ENCODE measurements around the gene FAM81A.
"Not testable (repeated sequence)": the region's sequence is repeated elsewhere in the genome, so short reads cannot be mapped to it uniquely, and the experiment has no call there.

DNA sequence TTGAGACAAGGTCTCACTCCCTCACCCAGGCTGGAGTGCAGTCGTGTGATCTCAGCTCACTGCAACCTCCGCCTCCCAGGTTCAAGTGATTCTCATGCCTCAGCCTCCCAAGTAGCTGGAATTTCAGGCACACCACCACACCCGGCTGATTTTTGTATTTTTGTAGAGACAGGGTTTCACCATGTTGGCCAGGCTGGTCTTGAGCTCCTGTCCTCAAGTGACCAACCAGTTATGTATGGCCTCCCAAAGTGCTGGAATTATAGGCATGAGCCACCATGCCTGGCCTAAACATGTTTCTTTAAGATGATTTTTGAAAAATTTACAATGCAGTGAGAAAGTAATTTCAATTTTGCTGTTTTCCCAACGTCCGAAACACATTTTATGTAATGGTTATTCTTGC, 37.2 kb downstream of the FAM81A start:
- not testable (repeated sequence) for TF ChIP-seq POLR2A (IDR thresholded peaks at IDR 0.05)
- TF ChIP-seq, protein P1, sequence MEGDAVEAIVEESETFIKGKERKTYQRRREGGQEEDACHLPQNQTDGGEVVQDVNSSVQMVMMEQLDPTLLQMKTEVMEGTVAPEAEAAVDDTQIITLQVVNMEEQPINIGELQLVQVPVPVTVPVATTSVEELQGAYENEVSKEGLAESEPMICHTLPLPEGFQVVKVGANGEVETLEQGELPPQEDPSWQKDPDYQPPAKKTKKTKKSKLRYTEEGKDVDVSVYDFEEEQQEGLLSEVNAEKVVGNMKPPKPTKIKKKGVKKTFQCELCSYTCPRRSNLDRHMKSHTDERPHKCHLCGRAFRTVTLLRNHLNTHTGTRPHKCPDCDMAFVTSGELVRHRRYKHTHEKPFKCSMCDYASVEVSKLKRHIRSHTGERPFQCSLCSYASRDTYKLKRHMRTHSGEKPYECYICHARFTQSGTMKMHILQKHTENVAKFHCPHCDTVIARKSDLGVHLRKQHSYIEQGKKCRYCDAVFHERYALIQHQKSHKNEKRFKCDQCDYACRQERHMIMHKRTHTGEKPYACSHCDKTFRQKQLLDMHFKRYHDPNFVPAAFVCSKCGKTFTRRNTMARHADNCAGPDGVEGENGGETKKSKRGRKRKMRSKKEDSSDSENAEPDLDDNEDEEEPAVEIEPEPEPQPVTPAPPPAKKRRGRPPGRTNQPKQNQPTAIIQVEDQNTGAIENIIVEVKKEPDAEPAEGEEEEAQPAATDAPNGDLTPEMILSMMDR (IDR thresholded peaks at IDR 0.05), result not testable (repeated sequence)

Data from uterus (tissue), 2 donors.